ENCODE measurements around the gene STXBP3. TPM values are rescaled to one million over a fixed set of nuclear protein-coding genes. Genes with fewer than 3 reads are reported as not detected.

The STXBP3 gene
- polyA plus RNA-seq, 2 of the 4 experiments (the other 2 are of a cell fraction) = 30.4 to 44.8 TPM

DNA sequence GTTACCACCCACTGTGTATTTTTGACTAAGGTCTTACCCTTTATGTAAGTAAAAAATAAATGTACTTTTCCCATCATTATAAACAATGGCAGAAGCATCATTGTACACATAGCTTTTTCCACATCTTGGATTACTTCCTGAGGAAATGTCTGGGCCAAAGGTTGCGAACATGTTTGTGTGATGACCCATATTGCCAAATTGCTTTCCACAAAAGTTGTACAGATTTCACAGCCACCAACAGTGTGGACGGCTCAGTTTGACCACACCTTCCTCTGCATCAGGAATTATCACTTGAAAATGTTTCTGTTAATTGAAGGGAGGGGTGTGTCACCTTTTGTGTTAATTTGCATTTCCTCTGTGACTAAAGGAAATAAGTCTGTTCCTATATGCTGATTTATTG lies 84.8 kb downstream of the STXBP3 start:
- FAIRE-seq = no peak
- CTCF ChIA-PET = interaction anchor here (1.0 to 13.6 kb wide), 2 partner anchors 10 to 67 kb away, joined by 3 to 265 read pairs; no protein-coding TSS in a partner anchor

DNA sequence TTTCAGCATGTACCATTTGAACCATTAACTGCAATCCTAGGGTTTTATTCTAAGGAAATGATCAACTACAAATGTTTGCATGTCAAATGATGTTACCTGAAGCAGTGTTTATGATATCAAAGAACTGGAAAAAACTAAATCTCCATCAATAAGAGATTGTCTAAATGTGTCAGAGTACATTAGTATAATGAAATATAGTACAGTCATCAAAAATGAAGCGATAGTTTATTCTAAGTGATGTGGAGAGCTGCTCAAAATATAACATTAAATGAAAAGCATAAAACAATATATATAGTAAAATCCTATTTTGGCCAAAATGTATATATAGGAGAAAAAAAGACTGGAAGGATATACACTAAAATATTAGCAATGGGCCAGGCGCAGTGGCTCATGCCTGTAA lies 86.5 kb downstream of the STXBP3 start:
- DNase-seq (ENCODE audit: low read depth in 1 of 2, low spot score in 1 of 2) = no peak
- Histone ChIP-seq H3K4me3 (no peak overlapping the region), H3K4me1 (peaks cover 35% of the 10 kb centered on the region), H3K4me2 (no peak overlapping the region), H3K27ac (no peak overlapping the region), H3K9me3 (no peaks in the 10 kb centered on the region)
- FAIRE-seq = no peak
- ChIA-PET CTCF (interaction anchor here (13.6 kb wide), 1 partner anchor 66 kb away, joined by 265 read pairs; no protein-coding TSS in a partner anchor), POLR2A (no interaction called here)
- no peak for TF ChIP-seq TFCP2L1 (CRISPR knock-in tag; IDR thresholded peaks at IDR 0.05)
- no peak for TF ChIP-seq CEBPB (IDR thresholded peaks at IDR 0.05)
- no peak for TF ChIP-seq RFX5 (IDR thresholded peaks at IDR 0.05)
- no peak for TF ChIP-seq JUN (IDR thresholded peaks at IDR 0.05)
- no peak for TF ChIP-seq RAD21 (conservative IDR thresholded peaks at IDR 0.05 in 1 of 2, IDR thresholded peaks at IDR 0.05 in 1 of 2)
- TF ChIP-seq, protein P1, sequence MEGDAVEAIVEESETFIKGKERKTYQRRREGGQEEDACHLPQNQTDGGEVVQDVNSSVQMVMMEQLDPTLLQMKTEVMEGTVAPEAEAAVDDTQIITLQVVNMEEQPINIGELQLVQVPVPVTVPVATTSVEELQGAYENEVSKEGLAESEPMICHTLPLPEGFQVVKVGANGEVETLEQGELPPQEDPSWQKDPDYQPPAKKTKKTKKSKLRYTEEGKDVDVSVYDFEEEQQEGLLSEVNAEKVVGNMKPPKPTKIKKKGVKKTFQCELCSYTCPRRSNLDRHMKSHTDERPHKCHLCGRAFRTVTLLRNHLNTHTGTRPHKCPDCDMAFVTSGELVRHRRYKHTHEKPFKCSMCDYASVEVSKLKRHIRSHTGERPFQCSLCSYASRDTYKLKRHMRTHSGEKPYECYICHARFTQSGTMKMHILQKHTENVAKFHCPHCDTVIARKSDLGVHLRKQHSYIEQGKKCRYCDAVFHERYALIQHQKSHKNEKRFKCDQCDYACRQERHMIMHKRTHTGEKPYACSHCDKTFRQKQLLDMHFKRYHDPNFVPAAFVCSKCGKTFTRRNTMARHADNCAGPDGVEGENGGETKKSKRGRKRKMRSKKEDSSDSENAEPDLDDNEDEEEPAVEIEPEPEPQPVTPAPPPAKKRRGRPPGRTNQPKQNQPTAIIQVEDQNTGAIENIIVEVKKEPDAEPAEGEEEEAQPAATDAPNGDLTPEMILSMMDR (IDR thresholded peaks at IDR 0.05) = no peak
- TF ChIP-seq MYC (IDR thresholded peaks at IDR 0.05; ENCODE audit: borderline replicate concordance, low read length) = no peak
- TF ChIP-seq HDAC2 (IDR thresholded peaks at IDR 0.05) = no peak
- TF ChIP-seq MAFK (IDR thresholded peaks at IDR 0.05; ENCODE audit: partially characterized antibody) = no peak
- WGBS (ENCODE audit: missing lambda C conversion rate) = 93% methylated on average over 2 of the region's 2 CpGs
- no peak for ATAC-seq

More for the DNA sequence above, 84.8 kb downstream of the STXBP3 start:
- TF ChIP-seq, protein P2, sequence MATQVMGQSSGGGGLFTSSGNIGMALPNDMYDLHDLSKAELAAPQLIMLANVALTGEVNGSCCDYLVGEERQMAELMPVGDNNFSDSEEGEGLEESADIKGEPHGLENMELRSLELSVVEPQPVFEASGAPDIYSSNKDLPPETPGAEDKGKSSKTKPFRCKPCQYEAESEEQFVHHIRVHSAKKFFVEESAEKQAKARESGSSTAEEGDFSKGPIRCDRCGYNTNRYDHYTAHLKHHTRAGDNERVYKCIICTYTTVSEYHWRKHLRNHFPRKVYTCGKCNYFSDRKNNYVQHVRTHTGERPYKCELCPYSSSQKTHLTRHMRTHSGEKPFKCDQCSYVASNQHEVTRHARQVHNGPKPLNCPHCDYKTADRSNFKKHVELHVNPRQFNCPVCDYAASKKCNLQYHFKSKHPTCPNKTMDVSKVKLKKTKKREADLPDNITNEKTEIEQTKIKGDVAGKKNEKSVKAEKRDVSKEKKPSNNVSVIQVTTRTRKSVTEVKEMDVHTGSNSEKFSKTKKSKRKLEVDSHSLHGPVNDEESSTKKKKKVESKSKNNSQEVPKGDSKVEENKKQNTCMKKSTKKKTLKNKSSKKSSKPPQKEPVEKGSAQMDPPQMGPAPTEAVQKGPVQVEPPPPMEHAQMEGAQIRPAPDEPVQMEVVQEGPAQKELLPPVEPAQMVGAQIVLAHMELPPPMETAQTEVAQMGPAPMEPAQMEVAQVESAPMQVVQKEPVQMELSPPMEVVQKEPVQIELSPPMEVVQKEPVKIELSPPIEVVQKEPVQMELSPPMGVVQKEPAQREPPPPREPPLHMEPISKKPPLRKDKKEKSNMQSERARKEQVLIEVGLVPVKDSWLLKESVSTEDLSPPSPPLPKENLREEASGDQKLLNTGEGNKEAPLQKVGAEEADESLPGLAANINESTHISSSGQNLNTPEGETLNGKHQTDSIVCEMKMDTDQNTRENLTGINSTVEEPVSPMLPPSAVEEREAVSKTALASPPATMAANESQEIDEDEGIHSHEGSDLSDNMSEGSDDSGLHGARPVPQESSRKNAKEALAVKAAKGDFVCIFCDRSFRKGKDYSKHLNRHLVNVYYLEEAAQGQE (IDR thresholded peaks at IDR 0.05) = no peak
- TF ChIP-seq HOXA7 (CRISPR knock-in tag; IDR thresholded peaks at IDR 0.05) = no peak
- no peak for TF ChIP-seq POLR2AphosphoS2 (conservative IDR thresholded peaks at IDR 0.05; ENCODE audit: low read length)
- TF ChIP-seq CBX2 (IDR thresholded peaks at IDR 0.05; ENCODE audit: borderline replicate concordance, low read depth) = no peak
- no peak for TF ChIP-seq GATA3 (IDR thresholded peaks at IDR 0.05; ENCODE audit: borderline replicate concordance)
- no peak for TF ChIP-seq RARB (CRISPR knock-in tag; IDR thresholded peaks at IDR 0.05)
- TF ChIP-seq, protein P3, sequence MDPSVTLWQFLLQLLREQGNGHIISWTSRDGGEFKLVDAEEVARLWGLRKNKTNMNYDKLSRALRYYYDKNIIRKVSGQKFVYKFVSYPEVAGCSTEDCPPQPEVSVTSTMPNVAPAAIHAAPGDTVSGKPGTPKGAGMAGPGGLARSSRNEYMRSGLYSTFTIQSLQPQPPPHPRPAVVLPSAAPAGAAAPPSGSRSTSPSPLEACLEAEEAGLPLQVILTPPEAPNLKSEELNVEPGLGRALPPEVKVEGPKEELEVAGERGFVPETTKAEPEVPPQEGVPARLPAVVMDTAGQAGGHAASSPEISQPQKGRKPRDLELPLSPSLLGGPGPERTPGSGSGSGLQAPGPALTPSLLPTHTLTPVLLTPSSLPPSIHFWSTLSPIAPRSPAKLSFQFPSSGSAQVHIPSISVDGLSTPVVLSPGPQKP (IDR thresholded peaks at IDR 0.05; ENCODE audit: low read depth, low read length) = no peak
- TF ChIP-seq ESRRA (IDR thresholded peaks at IDR 0.05; ENCODE audit: borderline replicate concordance, low read length) = no peak
- TF ChIP-seq RCOR1 (IDR thresholded peaks at IDR 0.05; ENCODE audit: low read depth, low read length) = no peak
- TF ChIP-seq MYC (IDR thresholded peaks at IDR 0.05; ENCODE audit: borderline replicate concordance, low read length) = no peak
- TF ChIP-seq NPAS2 (CRISPR knock-in tag; IDR thresholded peaks at IDR 0.05; ENCODE audit: borderline replicate concordance) = no peak
- Histone ChIP-seq H3K4me1 (peaks cover 35% of the 10 kb centered on the region), H3K27ac (peak overlapping the region; percentile 85), H3K9me3 (no peaks in the 10 kb centered on the region), H3K4me2 (peak overlapping the region; percentile 87), H3K4me3 (no peak overlapping the region)
- POLR2A ChIA-PET = interaction anchor here (0.9 to 1.2 kb wide), 2 partner anchors 46 to 84 kb away, joined by 3 to 6 read pairs; partner anchors contain the start of genes GPSM2 and STXBP3
- DNase-seq (ENCODE audit: low read depth in 1 of 2, low spot score in 1 of 2) (peak in 1 of 2 experiments; percentile 34), ATAC-seq (peak in 1 of 2 experiments; percentile 6; a peak in 2 of 6 replicates)
- 29% methylated on average over 2 of the region's 2 CpGs for WGBS (ENCODE audit: missing lambda C conversion rate)
